ENCODE measurements around the gene OSTF1. TPM values are rescaled to one million over a fixed set of nuclear protein-coding genes. Genes with fewer than 3 reads are reported as not detected.

Gene OSTF1
- total and polyA plus RNA-seq, 7 donors = 11.0 to 105 (median 20.7) TPM

GRCh38 chr9:75175395-75175794 is 87.1 kb downstream of the OSTF1 start:
- Histone ChIP-seq H3K4me1 (no peaks in the 10 kb centered on the region), H3K27me3 (no peaks in the 10 kb centered on the region), H3K9me3 (no peaks in the 10 kb centered on the region), H3K36me3 (no peaks in the 10 kb centered on the region), H3K27ac (no peak overlapping the region), H3K4me3 (no peak overlapping the region)
- 93 to 97% methylated on average over 6 of the region's 6 CpGs for WGBS, 2 donors
- intact Hi-C loops (cut with DNase I) = no loop called here
- no peak for DNase-seq
- TF ChIP-seq CTCF (IDR thresholded peaks at IDR 0.05) (no peak), POLR2A (IDR thresholded peaks at IDR 0.05) (no peak), EP300 (IDR thresholded peaks at IDR 0.05) (no peak), POLR2AphosphoS5 (IDR thresholded peaks at IDR 0.05) (no peak)

- intact Hi-C loops (cut with DNase I) = no loop called here
- no peak overlapping the region for H3K4me3 ChIP-seq
- no peak overlapping the region for H3K27ac ChIP-seq
- no peaks in the 10 kb centered on the region for H3K9me3 ChIP-seq
- DNase-seq = no peak
- TF ChIP-seq EP300 (IDR thresholded peaks at IDR 0.05) (no peak), CTCF (IDR thresholded peaks at IDR 0.05) (no peak), POLR2AphosphoS5 (IDR thresholded peaks at IDR 0.05) (no peak)
- H3K36me3 ChIP-seq = no peaks in the 10 kb centered on the region
- no peaks in the 10 kb centered on the region for H3K27me3 ChIP-seq
- no peaks in the 10 kb centered on the region for H3K4me1 ChIP-seq
Measured at GRCh38 chr9:75176037-75176436, 87.7 kb downstream of the OSTF1 start.

GRCh38 chr9:75181750-75182149 is 93.4 kb downstream of the OSTF1 start:
- TF ChIP-seq POLR2A (IDR thresholded peaks at IDR 0.05) = no peak
- no peak for TF ChIP-seq EP300 (IDR thresholded peaks at IDR 0.05)
- no peak for TF ChIP-seq POLR2AphosphoS5 (IDR thresholded peaks at IDR 0.05)
- TF ChIP-seq CTCF (IDR thresholded peaks at IDR 0.05) = no peak
- intact Hi-C loops (cut with DNase I) = no loop called here
- no peak overlapping the region for H3K27ac ChIP-seq
- H3K4me1 ChIP-seq = no peaks in the 10 kb centered on the region
- WGBS, 2 donors = 84 to 88% methylated on average over 1 of the region's 1 CpG
- H3K4me3 ChIP-seq = no peak overlapping the region
- no peaks in the 10 kb centered on the region for H3K36me3 ChIP-seq
- no peaks in the 10 kb centered on the region for H3K9me3 ChIP-seq
- H3K27me3 ChIP-seq = no peaks in the 10 kb centered on the region
- no peak for DNase-seq

- no peak for DNase-seq
- no peak overlapping the region for H3K27ac ChIP-seq
- H3K9me3 ChIP-seq = no peaks in the 10 kb centered on the region
- no peaks in the 10 kb centered on the region for H3K27me3 ChIP-seq
- H3K36me3 ChIP-seq = no peaks in the 10 kb centered on the region
- no peaks in the 10 kb centered on the region for H3K4me1 ChIP-seq
- H3K4me3 ChIP-seq = no peak overlapping the region
- intact Hi-C loops (cut with DNase I) = no loop called here
- no peak for TF ChIP-seq EP300 (IDR thresholded peaks at IDR 0.05)
- TF ChIP-seq CTCF (IDR thresholded peaks at IDR 0.05) = no peak
- TF ChIP-seq POLR2A (IDR thresholded peaks at IDR 0.05) = no peak
- no peak for TF ChIP-seq POLR2AphosphoS5 (IDR thresholded peaks at IDR 0.05)
- 95% methylated on average over 9 of the region's 9 CpGs for WGBS, 2 donors
Measured at GRCh38 chr9:75183306-75183705, 95.0 kb downstream of the OSTF1 start.

GRCh38 chr9:75184471-75184870 is 96.2 kb downstream of the OSTF1 start:
- 71 to 92% methylated on average over 3 of the region's 3 CpGs for WGBS, 2 donors
- intact Hi-C loops (cut with DNase I) = no loop called here
- Histone ChIP-seq H3K9me3 (no peaks in the 10 kb centered on the region), H3K4me1 (no peaks in the 10 kb centered on the region), H3K27ac (no peak overlapping the region), H3K36me3 (no peaks in the 10 kb centered on the region), H3K4me3 (no peak overlapping the region), H3K27me3 (no peaks in the 10 kb centered on the region)
- DNase-seq = no peak
- TF ChIP-seq EP300 (IDR thresholded peaks at IDR 0.05) = no peak
- TF ChIP-seq CTCF (IDR thresholded peaks at IDR 0.05) = no peak
- TF ChIP-seq POLR2A (IDR thresholded peaks at IDR 0.05) = no peak
- TF ChIP-seq POLR2AphosphoS5 (IDR thresholded peaks at IDR 0.05) = no peak

All from sigmoid colon (tissue), 7 donors.